EH (cell line): ENCODE data around the gene ARHGAP6.
"Not testable (repeated sequence)": the region's sequence is repeated elsewhere in the genome, so short reads cannot be mapped to it uniquely, and the experiment has no call there.

ENCODE experiments used
- DNase-seq: peaks from one replicate; pipeline ENCODE4 v3.0.0-alpha.2; 2015; ENCODE audit warnings: low read depth

Gene ARHGAP6

GRCh38 chrX:11641349-11642065 is 24.2 kb downstream of the ARHGAP6 start:
- DNase-seq = no peak

GRCh38 chrX:11640089-11640488 is 25.6 kb downstream of the ARHGAP6 start:
- no peak for DNase-seq

GRCh38 chrX:11632732-11633131 is 33.0 kb downstream of the ARHGAP6 start:
- no peak for DNase-seq

GRCh38 chrX:11629593-11630211 is 36.0 kb downstream of the ARHGAP6 start:
- peak; percentile 53 for DNase-seq

GRCh38 chrX:11628399-11628798 is 37.3 kb downstream of the ARHGAP6 start:
- no peak for DNase-seq

GRCh38 chrX:11626351-11626750 is 39.4 kb downstream of the ARHGAP6 start:
- DNase-seq = no peak

GRCh38 chrX:11619441-11619840 is 46.3 kb downstream of the ARHGAP6 start:
- no peak for DNase-seq

GRCh38 chrX:11614253-11614652 is 51.5 kb downstream of the ARHGAP6 start:
- DNase-seq = not testable (repeated sequence)

GRCh38 chrX:11611965-11612364 is 53.8 kb downstream of the ARHGAP6 start:
- DNase-seq = no peak

- DNase-seq = no peak
Observed at GRCh38 chrX:11611161-11611560, 54.6 kb downstream of the ARHGAP6 start.

- DNase-seq = no peak
Observed at GRCh38 chrX:11609109-11609508, 56.6 kb downstream of the ARHGAP6 start.

GRCh38 chrX:11606408-11606807 is 59.3 kb downstream of the ARHGAP6 start:
- DNase-seq = no peak

- no peak for DNase-seq
Observed at GRCh38 chrX:11600578-11600977, 65.1 kb downstream of the ARHGAP6 start.

- DNase-seq = no peak
Observed at GRCh38 chrX:11597479-11597878, 68.2 kb downstream of the ARHGAP6 start.

- DNase-seq = no peak
Observed at GRCh38 chrX:11591723-11592346, 73.9 kb downstream of the ARHGAP6 start.

- DNase-seq = no peak
Observed at GRCh38 chrX:11589641-11590040, 76.1 kb downstream of the ARHGAP6 start.

- no peak for DNase-seq
Observed at GRCh38 chrX:11588097-11588496, 77.6 kb downstream of the ARHGAP6 start.

- DNase-seq = no peak
Observed at GRCh38 chrX:11585174-11585573, 80.5 kb downstream of the ARHGAP6 start.

- no peak for DNase-seq
Observed at GRCh38 chrX:11580789-11581188, 84.9 kb downstream of the ARHGAP6 start.

GRCh38 chrX:11579636-11580600 is 85.8 kb downstream of the ARHGAP6 start:
- no peak for DNase-seq

GRCh38 chrX:11578301-11578700 is 87.4 kb downstream of the ARHGAP6 start:
- DNase-seq = not testable (repeated sequence)

- no peak for DNase-seq
Observed at GRCh38 chrX:11577603-11578002, 88.1 kb downstream of the ARHGAP6 start.
